CD4-positive, alpha-beta T cell treated with Interleukin-2 at 100 ng/mL for 4 hours (primary cell): ENCODE data around the gene RPS19BP1.
A peak's percentile ranks its signal among the peaks of the same experiment; 100 is the strongest.
"Not testable (repeated sequence)": the region's sequence is repeated elsewhere in the genome, so short reads cannot be mapped to it uniquely, and the experiment has no call there.

Experiments used
- DNase-seq: peaks from one replicate; pipeline ENCODE4 v3.0.0-alpha.2; 2020; ENCODE audit warnings: low spot score

The RPS19BP1 gene

GRCh38 chr22:39513791-39514190 is 18.8 kb downstream of the RPS19BP1 start:
- no peak for DNase-seq

GRCh38 chr22:39512026-39512425 is 20.5 kb downstream of the RPS19BP1 start:
- DNase-seq, result no peak

GRCh38 chr22:39511226-39511625 is 21.3 kb downstream of the RPS19BP1 start:
- DNase-seq, result no peak

GRCh38 chr22:39510529-39511149 is 21.9 kb downstream of the RPS19BP1 start:
- no peak for DNase-seq

- DNase-seq, result no peak
These were observed 24.2 kb downstream of the RPS19BP1 start for GRCh38 chr22:39508393-39508792.

DNA sequence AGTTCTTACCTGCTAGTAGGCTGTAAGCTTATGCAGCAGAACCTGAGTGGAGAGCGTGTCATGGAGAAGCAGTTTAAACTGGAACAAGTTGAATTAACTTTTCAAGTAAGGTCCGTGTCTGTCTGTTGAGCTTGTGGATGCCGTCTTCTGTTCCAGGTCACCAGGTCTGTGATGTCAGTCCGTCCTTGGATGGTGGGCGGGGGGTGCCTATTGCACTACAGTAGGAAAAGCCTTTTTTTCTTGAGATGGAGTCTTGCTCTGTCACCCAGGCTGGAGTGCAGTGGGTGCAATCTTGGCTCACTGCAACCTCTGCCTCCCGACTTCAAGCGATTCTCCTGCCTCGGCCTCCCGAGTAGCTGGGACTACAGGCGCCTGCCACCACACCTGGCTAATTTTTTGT is 25.5 kb downstream of the RPS19BP1 start:
- not testable (repeated sequence) for DNase-seq

GRCh38 chr22:39504071-39504470 is 28.5 kb downstream of the RPS19BP1 start:
- no peak for DNase-seq

DNA sequence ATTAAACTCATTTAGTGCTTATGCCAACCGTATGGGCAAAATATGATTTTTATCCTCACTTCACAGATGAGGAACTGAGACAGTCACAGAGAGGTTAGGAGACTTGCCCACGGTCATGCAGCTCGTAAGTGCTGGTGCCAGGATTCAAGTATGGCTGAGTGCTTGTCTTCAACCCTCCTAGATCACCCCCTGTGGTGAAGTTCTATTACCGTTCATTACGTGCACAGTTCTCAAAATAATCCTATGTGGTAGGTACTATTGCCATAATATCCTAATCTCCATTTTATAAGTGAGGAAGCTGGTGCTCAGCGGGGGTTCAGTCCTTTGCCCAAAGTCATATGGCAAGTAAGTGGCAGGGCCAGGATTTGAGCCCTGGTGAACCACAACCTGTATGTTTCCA is 28.9 kb downstream of the RPS19BP1 start:
- DNase-seq, result no peak

GRCh38 chr22:39502789-39503409 is 29.6 kb downstream of the RPS19BP1 start:
- no peak for DNase-seq

DNA sequence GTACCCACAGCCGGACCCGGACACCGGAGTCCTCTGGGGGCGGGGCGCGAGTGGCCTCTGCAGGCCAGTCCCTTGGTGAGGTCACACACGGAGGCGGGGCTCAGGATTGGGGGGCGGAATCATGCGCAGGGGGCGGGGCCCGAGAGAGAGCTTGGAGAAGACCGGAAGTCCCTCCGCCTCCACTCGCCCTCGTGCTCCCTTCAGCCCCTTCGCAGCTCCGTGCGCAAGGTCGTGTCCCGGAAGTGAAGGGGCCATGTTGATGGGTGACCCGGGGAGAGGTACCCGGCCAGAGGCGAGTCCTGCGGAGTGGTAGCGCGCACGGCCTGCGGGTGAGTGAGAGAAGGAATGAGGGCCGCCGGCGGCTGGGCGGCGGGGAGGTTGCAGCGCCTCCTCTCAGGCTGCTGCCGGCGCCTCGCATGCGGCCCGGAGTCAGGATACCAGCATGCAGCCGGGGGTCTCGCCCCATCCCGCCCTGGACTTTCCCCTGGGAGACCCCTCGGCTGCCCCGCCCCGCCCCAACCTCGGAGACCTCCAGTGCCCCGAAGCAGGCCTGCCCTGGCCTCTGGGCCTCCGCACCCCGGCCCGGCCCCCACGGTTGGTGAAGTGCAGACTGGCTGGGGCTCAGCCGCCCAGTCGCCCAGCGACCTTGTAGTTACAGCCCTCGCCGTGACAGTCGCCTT is 30.3 kb downstream of the RPS19BP1 start, which contains the start of gene MIEF1:
MIEF1 (plus strand) TSS at position 182 of the 680 bp plus-strand sequence. CDS start 9,005 bp downstream, outside the sequence.
- peak; percentile 91 for DNase-seq

DNA sequence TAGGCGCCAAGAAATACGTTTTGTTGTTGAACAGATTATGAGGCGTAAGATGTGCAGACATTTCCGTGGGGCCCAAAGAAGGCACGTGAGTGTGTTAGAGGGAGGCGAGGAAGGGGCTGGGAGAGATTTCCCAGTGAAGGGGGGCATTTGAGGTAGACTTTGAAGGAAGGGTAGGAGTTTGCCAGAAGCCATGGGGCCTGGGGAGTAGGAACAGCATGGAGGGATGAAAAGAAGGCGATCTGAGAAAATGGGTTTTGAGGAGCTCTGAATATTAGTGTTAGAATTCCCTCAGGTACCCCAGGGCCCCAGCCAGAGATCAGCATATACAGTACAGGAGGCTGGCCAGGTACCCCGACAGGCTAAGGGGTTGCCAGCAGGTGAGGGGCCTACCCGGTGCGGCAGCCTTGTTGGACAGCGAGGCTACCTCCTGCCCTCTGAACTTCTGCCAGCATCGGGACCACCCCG is 30.9 kb downstream of the RPS19BP1 start:
- no peak for DNase-seq

GRCh38 chr22:39500101-39500500 is 32.4 kb downstream of the RPS19BP1 start:
- no peak for DNase-seq

DNA sequence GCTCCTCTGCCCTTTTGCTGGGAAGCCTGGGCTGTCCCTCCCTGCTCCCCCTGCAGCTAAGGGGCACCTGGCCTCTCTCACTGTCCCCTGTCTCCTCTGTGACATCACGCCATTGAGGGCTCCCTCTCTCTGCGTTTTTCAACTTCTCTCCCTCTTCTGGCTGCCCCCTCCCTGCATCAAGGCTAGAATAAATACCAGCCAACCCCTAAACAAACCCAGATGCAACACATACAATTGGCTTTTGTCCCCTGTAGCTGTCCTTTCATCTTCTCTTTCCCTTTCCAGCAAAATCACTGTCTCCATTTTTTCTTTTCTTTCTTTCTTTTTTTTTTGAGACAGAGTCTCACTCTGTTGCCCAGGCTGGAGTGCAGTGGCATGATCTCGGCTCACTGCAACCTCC is 33.7 kb downstream of the RPS19BP1 start:
- DNase-seq, result no peak

DNA sequence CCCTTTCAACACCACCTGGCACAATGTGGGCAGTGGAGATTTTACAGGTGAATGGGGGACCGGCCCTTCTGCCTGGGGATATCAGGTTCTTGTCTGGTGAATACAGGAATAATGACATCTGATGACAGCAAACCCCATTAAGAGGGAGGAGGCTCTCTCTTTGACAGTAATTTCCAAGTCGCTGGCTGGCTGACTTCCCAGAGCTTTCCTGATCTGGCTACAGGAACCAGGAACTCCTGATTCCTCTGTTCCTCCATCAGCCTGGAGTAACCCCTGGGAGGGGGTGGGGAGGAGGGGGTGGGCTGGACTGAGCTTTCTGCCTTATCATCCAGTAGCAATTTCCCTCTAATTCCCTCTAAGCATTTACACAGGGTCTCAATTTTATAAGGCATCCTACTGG is 34.2 kb downstream of the RPS19BP1 start:
- no peak for DNase-seq

GRCh38 chr22:39497429-39497828 is 35.1 kb downstream of the RPS19BP1 start:
- DNase-seq, result no peak

GRCh38 chr22:39496131-39496838 is 36.3 kb downstream of the RPS19BP1 start:
- DNase-seq, result peak; percentile 47

DNA sequence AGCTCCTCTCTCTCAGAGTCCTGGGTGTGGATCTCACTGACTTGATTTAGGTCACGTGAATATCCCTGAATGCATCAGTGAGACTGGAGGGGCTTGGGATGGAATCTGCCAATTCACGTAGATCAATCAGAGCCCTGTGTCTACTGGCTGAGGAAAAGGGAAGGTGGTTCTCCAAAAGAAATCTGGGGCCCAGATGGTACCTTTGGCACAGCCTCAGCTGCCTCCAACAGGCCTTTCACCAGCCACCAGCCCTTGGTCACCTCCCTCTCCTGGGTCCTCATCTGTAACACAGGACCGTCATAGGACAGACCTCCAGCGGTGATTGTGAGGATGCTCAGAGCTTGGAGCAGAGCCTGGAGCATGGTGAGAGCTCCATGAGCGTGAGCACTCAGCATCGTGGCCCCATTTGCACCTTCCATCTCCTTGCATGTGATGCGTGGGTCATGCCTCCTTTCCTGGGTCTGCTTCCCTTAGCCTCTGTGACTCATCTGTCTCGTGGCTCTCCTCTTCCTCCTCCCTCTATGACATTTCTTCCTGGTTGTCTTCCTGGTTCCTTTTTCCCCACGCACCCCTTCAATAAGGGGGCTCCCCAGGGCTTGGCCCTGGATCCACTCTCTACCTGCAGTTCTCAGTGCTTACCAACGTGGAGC is 38.0 kb downstream of the RPS19BP1 start:
- DNase-seq, result no peak

- DNase-seq, result no peak
These were observed 38.8 kb downstream of the RPS19BP1 start for GRCh38 chr22:39493759-39494158.

DNA sequence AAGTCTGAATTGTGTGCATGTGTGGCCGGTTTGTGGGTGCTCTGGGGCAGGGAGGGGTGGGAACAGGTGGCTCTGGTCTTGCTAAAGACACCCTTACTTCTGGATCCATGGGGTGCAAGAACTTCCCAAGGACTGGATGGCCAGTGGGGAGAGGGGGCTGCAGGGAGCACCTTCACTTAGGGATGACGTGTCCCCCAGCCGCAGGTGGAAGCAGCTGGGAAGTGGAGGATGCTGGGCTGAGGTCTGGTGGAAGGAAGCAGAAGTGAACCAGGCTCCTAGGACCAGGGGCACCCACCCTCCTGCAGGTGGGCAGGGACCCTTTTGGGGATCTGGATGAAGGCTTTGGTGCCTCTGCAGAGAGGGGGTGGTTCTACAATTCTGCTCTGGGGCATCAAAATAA is 40.4 kb downstream of the RPS19BP1 start:
- DNase-seq, result no peak

- no peak for DNase-seq
These were observed 40.9 kb downstream of the RPS19BP1 start for GRCh38 chr22:39491696-39492095.

DNA sequence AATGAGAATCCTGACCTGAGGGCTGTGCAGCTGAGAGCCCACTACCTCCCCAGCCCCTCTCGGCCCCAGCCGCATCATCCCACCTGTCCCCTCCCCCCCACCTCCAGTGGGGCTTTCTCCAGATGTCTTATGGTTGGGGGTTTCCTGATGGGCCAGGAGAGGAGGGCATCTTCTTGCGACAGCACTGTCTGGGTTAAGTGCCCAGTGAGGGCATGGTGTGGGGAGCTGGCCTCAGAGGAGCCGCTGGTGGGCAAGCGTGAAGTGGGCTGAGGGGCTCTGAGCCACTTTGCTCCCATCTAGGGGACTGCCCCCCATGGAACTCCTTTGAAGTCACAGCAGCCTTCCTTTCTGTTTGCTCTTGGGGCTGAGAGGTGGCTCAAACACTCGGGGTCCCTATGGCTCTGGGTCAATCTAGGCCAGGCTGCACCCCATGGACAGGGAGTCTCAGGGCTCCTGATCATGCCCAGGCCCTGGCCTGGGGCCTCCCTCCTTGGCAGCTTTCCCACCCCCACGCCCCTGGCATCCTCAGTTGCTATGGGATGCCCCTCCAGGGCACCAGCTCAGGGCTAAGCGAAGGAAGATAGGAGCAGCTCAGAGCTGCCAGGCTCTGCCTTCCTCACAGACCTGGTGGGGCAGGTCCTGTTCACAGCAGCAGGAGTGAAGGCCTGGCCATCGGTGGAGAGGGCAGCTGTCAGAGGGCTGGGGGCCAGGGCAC is 41.4 kb downstream of the RPS19BP1 start:
- no peak for DNase-seq
